Activated T-cell treated with anti-CD3 and anti-CD28 coated beads for 4 hours (primary cell): Measurements from ENCODE around the gene ZAP70.

Source experiments
- DNase-seq: peaks from one replicate; pipeline ENCODE4 v3.0.0-alpha.2; 2020

Gene ZAP70

DNA sequence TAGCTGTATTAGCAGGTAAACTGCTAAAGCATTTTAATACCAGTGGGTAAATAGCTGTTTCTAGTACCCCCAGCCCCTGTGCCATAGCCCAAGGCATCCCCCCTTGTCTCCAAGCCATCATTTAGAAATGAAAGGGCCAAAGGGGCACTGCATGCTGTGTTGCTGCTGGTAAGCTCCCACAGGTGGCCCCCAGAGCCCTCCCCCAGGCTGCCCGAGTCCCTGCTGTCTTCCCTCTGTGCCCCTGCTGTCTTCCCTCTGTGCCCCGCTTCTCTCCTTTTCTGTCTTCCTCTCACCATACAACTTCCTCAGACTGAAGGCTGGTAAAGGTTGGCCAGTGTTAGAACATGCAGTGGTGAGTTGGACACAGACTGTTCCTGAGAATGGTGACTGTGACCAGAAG, 42.1 kb downstream of the ZAP70 start:
- no peak for DNase-seq

DNA sequence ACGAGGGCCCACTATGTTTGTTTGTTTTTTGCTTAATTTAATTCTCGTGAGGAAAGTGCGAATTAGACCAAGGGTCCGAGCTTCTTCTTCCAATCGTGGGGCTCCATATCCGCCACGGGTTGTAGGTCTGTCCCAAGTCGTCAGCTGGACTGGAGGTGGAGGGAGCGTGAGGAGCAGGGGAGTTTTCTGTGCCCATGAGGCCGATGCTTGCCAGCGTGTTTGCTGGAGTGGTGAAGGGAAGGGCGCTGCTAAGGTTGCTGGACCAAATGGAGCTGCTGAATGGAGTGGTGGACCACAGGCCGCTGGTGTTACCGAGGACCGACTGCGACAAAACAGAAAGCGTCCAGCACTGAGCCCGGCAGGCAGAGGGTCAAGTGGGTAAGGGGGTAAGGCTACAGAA, 43.7 kb downstream of the ZAP70 start:
- DNase-seq: no peak

DNA sequence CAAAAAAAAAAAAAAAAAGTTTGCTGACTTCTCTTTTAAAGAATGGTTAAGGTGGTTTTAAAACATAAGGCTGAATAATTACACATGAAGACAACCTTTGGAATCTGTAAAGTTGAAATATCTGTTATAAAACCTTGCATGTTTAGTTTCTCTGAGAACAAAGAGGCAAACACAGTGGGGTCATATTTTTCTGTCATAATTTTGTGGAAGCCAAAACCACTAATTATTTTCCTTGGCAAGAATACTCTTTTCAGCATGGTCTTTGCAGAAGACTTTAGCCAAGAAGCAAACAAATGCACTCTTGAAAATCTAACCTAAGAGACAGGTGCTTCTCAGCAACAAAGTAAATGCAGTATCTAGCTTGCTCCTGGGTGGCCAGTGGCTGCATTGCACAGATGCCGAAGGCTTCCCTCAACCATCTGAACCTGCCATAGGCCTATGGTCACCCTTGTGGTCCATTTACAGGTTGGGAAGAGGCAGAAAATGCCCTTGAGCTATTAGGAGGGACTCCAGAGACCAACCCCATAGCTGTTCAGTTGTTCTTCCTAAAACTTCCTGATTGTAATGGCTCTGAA, 44.8 kb downstream of the ZAP70 start:
- no peak for DNase-seq

DNA sequence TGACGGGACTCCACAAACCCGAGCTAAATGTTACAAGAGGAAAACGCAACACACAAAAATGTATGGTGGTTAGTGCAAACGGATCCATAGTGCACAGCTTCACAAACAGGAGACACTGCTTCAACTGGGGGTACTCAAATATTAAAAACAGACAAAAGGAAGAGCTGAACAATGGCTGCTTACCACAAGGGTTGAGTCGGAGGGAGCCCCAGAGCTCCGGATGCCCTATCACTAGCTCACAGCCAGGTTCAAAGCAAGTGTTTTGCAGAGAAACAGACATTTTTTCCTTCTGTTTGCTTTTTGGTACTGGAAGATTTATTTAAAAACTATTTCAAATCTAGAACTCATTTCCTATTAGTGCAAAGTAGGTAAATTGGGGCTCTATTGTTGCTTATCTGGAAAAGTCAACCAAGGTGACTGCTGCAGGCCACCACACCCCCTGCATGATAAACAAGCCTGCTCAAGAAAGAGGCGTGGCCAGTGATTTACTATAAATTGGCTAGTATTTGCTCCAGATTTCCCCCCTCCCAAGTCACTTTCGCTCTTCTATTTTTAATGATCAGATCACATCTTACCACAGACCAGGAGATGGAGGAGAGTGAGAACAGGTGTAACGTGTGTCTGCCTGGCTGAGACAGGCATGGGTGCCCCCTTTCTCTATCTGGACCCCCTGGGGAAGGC, 46.5 kb downstream of the ZAP70 start:
- DNase-seq: no peak

DNA sequence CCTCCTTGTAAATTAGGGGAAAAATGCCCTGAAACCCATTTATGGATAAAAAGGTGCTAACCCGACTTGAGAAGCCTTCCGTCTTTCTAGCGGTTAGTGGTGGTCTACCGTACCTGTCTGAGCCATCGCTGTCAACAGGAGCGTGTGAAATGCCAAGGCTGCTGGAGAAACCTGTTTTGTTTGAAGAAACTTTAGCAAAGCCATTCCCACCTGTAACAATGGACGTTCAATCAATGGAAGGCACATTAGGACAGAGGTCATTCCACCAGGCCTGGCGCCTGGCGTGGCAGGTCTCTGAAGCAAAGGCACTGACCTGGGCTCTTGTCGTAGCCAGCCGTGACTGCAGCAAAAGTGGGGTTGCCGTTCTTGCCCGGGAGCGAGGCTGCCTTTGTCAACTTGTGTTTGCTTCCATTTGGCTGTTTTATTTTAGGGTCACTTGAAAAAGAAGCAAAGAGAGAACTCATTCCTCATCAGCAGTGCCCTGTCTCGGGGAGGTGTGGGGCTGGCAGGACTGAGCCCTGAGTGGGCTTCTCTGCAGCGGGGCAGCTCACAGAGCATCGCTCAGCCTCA, 47.2 kb downstream of the ZAP70 start:
- no peak for DNase-seq

DNA sequence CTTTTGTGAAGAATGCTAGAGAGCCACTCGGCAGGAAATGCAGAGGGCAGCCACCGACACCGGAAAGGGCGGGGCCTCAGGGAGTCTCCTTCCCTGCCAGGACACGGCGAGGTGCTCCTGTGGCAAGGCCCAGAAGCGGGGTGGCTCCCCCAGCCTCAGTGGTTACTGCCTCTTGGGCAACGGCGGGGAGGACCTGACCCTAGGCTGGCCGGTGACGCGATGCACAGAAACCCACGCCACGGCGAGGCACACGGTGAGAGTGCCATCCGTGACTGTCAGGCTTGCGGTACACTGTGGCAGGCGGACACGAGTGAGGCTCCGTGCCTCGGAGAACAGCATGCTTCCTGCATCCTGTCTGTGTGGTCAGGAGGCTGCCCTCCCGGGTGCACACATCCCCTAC, 47.8 kb downstream of the ZAP70 start:
- DNase-seq: peak; percentile 24

DNA sequence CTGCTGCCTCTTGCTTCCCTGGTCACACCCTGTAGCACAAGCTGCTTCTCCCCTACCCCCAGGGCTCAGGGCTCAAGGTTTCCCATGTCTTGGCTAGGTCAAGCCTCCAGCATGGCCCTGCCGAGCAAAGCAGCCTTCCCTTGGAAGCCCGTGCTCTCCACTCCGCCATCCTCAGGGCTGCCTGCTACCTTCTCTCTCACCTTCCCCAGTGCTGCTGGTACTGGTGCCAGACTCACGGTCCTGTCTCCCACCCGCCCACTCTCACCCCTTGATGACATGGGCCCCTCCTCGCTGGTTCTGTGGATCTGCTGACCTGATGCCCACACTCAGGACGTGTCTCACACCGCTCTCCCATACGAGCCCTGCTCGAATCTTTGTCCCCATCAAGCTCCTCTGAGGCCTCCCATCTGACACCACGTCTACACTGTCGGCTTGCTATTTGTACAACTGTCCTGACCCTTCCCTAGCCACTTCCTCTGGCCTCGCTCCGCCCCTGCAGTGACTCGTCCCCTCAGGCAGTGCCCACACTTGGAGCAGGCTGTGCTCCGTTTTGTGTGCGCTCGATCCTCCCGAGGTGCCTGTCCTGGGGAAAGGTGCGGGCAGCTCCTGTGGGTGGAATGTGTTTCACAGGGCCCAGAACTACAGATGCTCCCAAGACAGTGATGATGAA, 49.9 kb downstream of the ZAP70 start:
- DNase-seq: no peak

DNA sequence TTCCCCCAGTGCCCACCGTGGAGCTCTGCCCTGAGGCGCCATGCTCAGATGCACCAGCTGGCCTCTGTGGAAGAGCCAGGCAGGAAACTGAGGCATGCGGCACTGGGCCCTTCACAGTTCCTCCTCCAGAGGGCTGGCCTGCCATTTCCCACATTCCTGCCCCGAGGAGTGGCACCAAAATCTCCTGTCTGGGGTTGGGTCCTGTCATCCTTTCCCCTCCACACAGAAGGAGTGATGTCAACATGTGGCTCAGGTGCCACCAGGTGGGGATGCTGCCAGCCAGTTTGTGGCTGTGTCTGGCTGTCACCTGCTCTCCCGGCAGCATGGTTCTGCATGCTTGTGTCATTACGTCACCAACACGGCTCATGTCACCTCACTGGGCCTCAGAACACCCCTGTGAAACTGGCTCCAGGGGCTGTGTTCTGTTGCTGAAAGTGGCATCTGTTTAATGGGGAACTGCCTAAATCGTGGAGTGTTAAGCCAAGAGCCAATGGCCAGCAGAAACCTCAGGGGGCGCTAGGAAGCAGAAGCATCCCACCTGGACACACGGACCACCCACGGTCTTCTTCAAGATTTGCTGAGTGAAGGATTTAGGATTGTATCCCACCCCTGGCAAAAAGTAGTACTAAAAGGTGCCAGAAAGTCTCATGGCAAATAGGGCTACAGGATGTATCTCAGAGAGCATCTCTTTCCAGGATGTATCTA, 51.3 kb downstream of the ZAP70 start:
- DNase-seq: no peak

DNA sequence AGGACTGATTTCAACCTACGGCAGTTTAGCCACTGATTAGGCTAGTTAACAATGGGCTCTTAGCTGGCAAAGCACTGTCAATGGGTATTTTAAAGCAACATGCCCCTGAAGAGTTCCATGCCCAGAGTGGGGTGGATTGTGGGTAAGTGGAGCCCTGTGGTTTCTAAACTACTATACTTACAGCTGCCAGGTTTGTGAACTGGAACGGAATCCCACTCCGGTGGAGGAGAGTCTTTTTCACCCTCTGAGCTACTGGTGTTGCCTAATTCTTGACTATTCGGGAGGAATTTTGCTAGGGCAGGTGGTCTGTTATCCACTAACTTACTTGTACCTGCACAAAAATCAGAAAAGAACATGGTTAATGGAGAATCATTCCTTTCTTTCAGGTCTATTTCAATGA, 52.6 kb downstream of the ZAP70 start:
- no peak for DNase-seq

DNA sequence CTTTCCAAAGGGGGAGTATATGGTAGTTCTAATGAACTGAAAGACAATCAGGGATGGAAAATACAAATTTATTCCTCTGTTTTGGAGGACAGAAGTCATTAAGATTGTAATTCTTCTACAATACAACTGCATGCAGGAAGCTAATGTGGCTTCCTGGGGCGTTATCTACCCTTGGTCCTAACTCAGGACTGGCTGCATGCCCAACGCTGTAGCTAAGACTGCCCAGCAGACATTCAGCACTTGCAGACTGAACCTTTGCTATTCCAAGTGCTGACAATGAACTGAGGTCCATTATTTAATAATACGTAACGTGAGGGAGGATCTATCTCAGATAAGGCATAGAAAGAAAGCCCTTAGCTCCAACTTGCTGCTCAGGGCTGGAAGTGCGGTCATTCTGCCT, 53.2 kb downstream of the ZAP70 start:
- DNase-seq: no peak

DNA sequence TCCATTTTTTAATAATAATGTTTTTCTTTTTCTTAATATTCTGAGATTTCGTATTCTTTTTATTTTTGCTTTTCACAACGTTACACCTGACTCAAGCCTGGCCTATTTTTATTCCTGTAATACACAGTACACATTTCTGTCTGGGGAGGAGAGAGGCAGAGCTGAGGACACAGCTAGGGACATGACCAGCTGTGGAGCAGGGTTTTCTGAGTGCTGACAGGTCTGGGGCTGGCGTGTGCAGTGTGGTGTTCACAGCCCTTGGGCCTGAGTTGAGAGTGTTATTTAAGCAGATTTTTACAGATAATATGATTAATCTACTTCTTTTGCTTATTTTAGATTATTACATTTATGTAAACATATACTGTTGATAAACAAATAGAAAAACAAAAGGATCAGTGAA, 55.9 kb downstream of the ZAP70 start:
- DNase-seq: no peak

DNA sequence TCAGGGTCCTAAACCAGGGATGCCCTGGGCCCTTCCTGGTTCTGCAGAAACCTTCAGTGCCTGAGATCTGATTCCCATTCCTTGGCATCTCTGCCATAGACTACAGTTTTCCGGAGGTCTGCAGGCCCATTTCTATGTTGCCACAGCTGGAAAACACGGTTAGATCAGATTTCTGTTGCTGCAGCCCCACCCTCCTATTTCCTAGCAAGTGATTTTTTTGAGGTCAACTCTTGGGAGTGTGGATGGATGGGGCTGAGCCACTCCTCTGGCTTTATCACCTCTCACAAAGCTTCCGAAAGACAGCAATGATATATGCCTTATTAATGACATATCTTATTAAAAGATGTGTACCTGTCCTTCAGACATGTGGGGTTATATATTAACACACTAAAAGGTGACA, 56.3 kb downstream of the ZAP70 start:
- DNase-seq: no peak

DNA sequence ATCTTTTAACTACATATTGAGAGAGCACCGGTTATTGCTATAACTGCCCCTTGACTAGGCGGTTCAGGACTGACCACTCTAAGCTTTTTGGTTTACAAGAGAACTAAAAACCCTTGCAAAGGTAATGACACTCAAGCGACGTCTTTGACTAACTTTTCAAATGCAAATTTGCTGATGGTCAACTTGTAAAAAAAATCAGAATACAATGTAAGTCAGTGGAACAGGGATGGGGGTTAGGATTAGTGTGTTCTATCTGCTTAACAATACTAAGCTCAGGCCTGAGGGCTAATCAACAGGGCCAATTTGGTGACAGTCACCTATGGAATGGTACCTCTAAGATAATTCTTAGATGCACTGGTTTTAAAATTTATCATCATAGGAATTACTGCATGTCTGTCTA, 57.1 kb downstream of the ZAP70 start:
- no peak for DNase-seq

DNA sequence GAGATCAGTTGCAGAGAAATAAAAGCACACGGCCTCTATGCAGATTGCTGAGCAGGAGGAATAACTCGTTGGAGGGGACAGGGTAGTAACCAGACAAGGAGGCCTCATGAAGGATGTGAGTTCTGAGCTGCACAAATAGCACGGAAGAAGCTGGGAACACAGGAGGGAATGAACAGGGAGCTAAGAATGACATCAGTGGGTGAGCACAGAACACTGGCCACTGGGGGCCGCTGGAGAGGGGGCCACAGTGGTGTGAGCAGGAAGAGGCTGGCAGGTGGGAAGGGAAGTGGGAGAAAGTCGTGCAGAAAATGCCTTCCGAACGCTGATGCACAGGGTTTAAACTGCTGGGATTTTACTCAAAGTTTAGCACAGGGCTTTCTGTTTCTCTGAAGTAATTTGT, 61.0 kb downstream of the ZAP70 start:
- no peak for DNase-seq

DNA sequence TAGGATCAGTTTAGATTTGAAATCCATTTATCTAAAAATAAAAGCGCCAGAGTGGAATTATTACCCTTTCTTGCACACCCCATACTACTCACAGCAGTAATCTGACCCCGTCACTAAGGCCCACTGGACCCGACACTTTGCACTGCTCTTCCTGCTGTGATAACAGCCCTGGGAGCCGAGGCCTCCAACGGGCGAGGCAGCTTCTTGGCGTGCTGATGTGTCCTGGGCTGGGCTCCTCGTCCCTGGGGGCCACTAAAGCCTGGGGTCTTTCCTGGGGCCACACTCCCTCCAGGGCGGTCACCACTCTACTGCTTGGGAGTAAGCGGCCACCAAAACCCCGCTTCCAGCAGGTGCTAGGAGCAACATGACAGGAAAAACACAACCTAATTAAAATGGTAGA, 61.7 kb downstream of the ZAP70 start:
- no peak for DNase-seq

DNA sequence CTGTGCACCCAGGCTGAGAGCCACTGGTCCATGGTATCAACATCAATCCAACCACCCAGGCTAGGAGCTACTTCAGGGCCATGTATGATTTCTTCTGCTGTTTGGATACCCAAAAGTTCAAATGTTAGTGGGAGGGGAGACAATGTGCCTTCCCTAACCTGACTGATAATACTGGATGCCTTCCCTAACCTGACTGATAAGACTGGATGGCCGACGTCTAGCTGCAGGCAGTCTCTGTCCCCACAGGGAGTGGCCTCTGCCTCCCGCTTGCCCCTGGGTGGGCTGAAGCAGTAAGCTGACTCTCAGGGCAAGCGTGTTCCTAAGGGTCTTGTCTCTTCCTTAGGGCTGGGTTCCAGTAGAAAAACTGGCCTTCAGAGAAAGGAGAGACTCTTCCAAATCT, 65.8 kb downstream of the ZAP70 start:
- DNase-seq: no peak

DNA sequence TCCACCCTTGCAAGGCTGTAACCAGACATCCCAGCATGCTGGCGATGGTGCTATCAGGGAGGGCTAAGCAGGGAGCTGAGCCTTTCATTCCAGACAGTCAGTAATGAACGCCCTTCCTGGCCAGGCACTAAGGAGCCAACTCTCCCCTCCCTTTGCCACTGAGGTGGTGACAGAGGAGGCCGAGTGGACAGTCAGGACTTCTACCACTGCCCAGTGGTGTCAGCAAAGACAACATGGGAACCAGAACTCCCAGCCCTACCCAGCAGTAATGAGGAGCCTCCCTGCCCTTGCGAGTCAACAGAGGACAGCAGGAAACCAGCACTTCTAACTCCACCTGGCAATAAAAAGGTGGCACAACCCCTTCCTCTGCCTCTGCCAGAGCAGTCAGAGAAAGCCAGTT, 68.6 kb downstream of the ZAP70 start:
- no peak for DNase-seq

DNA sequence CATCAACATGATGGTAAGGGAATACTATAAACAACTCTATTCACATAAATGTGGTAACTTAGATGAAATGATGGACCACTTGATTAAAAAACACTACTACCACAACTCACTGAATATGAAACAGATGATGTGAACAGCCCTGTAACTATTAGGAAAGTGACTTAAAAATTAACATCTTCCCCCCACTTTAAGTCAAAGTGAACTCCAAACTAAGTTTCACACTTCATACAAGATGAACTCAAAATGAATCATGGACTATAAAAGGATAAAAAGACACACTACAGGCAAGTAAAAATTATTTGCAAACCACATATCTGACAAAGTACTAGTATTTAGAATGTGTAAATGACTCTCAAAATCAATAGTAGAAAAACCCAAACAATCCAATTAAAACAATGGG, 71.6 kb downstream of the ZAP70 start:
- DNase-seq: no peak

DNA sequence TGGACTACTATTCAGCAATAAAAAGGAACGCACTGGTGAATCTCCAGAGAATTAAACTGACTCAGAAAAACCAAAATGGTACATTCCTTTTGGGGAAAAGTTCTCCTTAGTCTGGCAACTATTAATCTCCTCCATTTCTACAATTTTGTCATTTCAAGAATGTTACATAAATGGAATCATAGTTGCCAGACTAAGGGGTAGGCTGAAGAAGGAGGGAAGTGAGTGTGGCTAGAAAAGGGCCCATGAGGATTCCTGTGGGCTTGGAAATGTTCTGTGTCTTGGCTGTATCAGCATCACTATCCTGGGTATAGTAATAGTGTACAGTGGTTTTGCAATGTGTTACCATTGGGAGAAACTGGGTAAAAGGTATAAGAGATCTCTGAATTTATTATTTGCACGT, 72.4 kb downstream of the ZAP70 start:
- DNase-seq: no peak

DNA sequence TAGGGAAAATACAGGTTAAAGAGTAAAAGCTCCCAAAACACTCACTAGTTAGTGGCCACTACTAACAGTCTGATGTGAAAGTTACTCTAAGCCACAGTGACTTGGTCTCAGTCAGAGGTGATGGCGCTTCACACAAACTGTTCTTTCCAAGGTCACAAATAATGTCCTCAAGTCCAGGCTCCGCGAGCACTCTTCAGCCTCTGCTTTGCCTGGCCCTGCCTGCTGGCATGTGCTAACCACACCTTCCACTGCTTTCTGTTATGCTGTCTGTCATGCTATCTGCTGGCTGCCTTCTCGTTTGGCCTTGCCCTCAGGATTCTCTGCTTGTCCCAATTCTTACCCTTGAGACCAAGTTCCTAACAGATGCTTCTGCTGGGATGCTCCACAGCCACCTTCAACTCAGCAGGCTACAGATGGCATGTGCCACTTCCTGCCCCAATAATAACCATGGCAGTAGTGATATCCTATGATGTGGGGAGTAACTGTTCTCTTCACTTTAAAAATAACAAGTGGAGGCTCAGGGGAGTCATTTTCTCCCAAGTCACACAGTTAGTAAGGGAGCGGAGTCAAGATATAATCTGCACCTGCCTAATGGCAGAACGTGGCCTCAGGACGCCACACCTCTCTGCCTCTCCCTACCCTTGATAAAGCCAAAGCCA, 75.7 kb downstream of the ZAP70 start:
- DNase-seq: no peak
